IMR-90 (cell line): Measurements from ENCODE around the gene IFIT2. TPM values are rescaled to one million over a fixed set of nuclear protein-coding genes. Genes with fewer than 3 reads are reported as not detected.
A peak's percentile ranks its signal among the peaks of the same experiment; 100 is the strongest.

Source experiments
- ATAC-seq: fragments of 200-7000 bp; cut with Tn5 transposase; 2 replicates; pipeline ENCODE4 v1.9.1; 2020; ENCODE audit warnings: low read depth, mild to moderate bottlenecking, moderate library complexity
- BruUV-seq: library from RNA; stranded (reverse); fragments of 400-500 nt; replicated peaks from 2 replicates; lab custom pipeline; 2021; lab: Mats Ljungman, UMichigan
- CTCF ChIA-PET: fragments of 300-600 bp; formaldehyde crosslinking; extraction: SDS; loops from one replicate; lab custom pipeline; 2021; ENCODE audit warnings: antibody characterized with exemption; lab: Yijun Ruan, JAX
- POLR2A ChIA-PET: fragments of 300-600 bp; sonication (Branson Sonifier 250); formaldehyde crosslinking; loops from one replicate; lab custom pipeline; 2022; ENCODE audit warnings: antibody characterized with exemption; ENCODE audit not compliant: unreplicated experiment; lab: Charles Lee
- DNase-seq: peaks from one replicate; pipeline ENCODE4 v3.0.0; 2013
- H2AFZ ChIP-seq: replicated peaks from 2 replicates; pipeline ENCODE3; 2013; ENCODE audit warnings: low read length, mild to moderate bottlenecking; ENCODE audit not compliant: poor library complexity
- H2AK5ac ChIP-seq: 2 replicates; pipeline ENCODE4 v1.6.1; 2013; ENCODE audit warnings: low read depth, low read length, inconsistent platforms
- H2AK9ac ChIP-seq: replicated peaks from 2 replicates; pipeline ENCODE3; 2013; ENCODE audit warnings: mild to moderate bottlenecking, low read depth, low read length, moderate library complexity; ENCODE audit not compliant: poor library complexity
- H2BK120ac ChIP-seq: 2 replicates; pipeline ENCODE4 v1.6.1; 2013; ENCODE audit warnings: low read depth, low read length, inconsistent platforms
- H2BK15ac ChIP-seq: 3 replicates; pipeline ENCODE4 v1.6.1; 2013; ENCODE audit warnings: low read depth, low read length, inconsistent platforms
- H2BK20ac ChIP-seq: 2 replicates; pipeline ENCODE4 v1.6.1; 2013; ENCODE audit warnings: low read depth, mild to moderate bottlenecking, inconsistent platforms, low read length, moderate library complexity
- H2BK5ac ChIP-seq: 2 replicates; pipeline ENCODE4 v1.6.1; 2013; ENCODE audit warnings: mild to moderate bottlenecking, low read depth, low read length, inconsistent platforms; ENCODE audit not compliant: poor library complexity, severe bottlenecking
- H3K14ac ChIP-seq: replicated peaks from 2 replicates; pipeline ENCODE4 v1.6.1; 2013; ENCODE audit warnings: low read depth, low read length, inconsistent platforms
- H3K18ac ChIP-seq: 2 replicates; pipeline ENCODE4 v1.6.1; 2013; ENCODE audit warnings: low read depth, low read length, control low read depth
- H3K23ac ChIP-seq: 2 replicates; pipeline ENCODE4 v1.6.1; 2013; ENCODE audit warnings: low read depth, low read length, inconsistent platforms
- H3K27ac ChIP-seq: 2 replicates; pipeline ENCODE4 v1.5.1; 2013; ENCODE audit warnings: mild to moderate bottlenecking, control low read depth, low read length; ENCODE audit not compliant: insufficient read depth
- H3K27me3 ChIP-seq: 2 replicates; pipeline ENCODE4 v1.6.1; 2013; ENCODE audit warnings: low read length; ENCODE audit not compliant: control insufficient read depth, insufficient read depth
- H3K36me3 ChIP-seq: 2 replicates; pipeline ENCODE4 v1.6.1; 2013; ENCODE audit warnings: low read length, mixed read lengths; ENCODE audit not compliant: control insufficient read depth, insufficient read depth
- H3K4ac ChIP-seq: 2 replicates; pipeline ENCODE4 v1.6.1; 2013; ENCODE audit warnings: low read depth, low read length, inconsistent platforms
- H3K4me1 ChIP-seq: 2 replicates; pipeline ENCODE4 v1.6.1; 2013; ENCODE audit warnings: low read length, mixed read lengths; ENCODE audit not compliant: control insufficient read depth, insufficient read depth
- H3K4me2 ChIP-seq: 2 replicates; pipeline ENCODE4 v1.6.1; 2013; ENCODE audit warnings: low read depth, mild to moderate bottlenecking, control low read depth, low read length, moderate library complexity
- H3K4me3 ChIP-seq: 2 replicates; pipeline ENCODE4 v1.5.1; 2013; ENCODE audit warnings: low read depth, mild to moderate bottlenecking, control low read depth, low read length, moderate library complexity; ENCODE audit not compliant: insufficient read depth
- H3K56ac ChIP-seq: 2 replicates; pipeline ENCODE4 v1.6.1; 2013; ENCODE audit warnings: low read length, inconsistent platforms; ENCODE audit not compliant: insufficient read depth; ENCODE audit errors: extremely low read depth
- H3K79me1 ChIP-seq, 2 experiments: 2 replicates each; pipeline ENCODE4 v1.6.1; 2013; ENCODE audit warnings: low read length in 2 of 2, inconsistent platforms in 1 of 2, low read depth in 1 of 2
- H3K9ac ChIP-seq: 2 replicates; pipeline ENCODE4 v1.6.1; 2013; ENCODE audit warnings: low read depth, low read length, control low read depth
- H3K9me1 ChIP-seq: 2 replicates; pipeline ENCODE4 v1.6.1; 2013; ENCODE audit warnings: low read length, inconsistent platforms; ENCODE audit not compliant: insufficient read depth
- H3K9me3 ChIP-seq: 2 replicates; pipeline ENCODE4 v1.6.1; 2013; ENCODE audit warnings: low read length; ENCODE audit not compliant: control insufficient read depth, insufficient read depth
- H4K20me1 ChIP-seq: 2 replicates; pipeline ENCODE4 v1.6.1; 2013; ENCODE audit warnings: low read length, inconsistent platforms; ENCODE audit not compliant: insufficient read depth
- H4K5ac ChIP-seq: 2 replicates; pipeline ENCODE4 v1.6.1; 2013; ENCODE audit warnings: mild to moderate bottlenecking, low read depth, low read length, control low read depth
- H4K8ac ChIP-seq, 2 experiments: 2 replicates each; pipeline ENCODE4 v1.6.1; 2013; ENCODE audit warnings: low read depth in 2 of 2, low read length in 2 of 2, control low read depth in 1 of 2, inconsistent platforms in 1 of 2
- H4K91ac ChIP-seq: 2 replicates; pipeline ENCODE4 v1.6.1; 2013; ENCODE audit warnings: low read depth, low read length, inconsistent platforms; ENCODE audit not compliant: insufficient read depth
- BHLHE40 ChIP-seq: fragments of 150-350 bp; IDR thresholded peaks from 2 replicates; pipeline ENCODE4 v1.6.1; 2016; ENCODE audit warnings: mild to moderate bottlenecking, low read depth, low read length
- FOS ChIP-seq: fragments of 150-350 bp; IDR thresholded peaks from 2 replicates; pipeline ENCODE4 v1.6.1; 2016; ENCODE audit warnings: low read depth, low read length
- MAFK ChIP-seq: IDR thresholded peaks from 2 replicates; pipeline ENCODE4 v1.6.1; 2012; ENCODE audit warnings: low read depth, low read length, improper control_type of control experiment
- MAZ ChIP-seq: IDR thresholded peaks from 2 replicates; pipeline ENCODE4 v1.6.1; 2012; ENCODE audit warnings: low read depth, mild to moderate bottlenecking, low read length, improper control_type of control experiment, moderate library complexity, borderline replicate concordance
- POLR2A ChIP-seq: IDR thresholded peaks from 2 replicates; pipeline ENCODE4 v1.6.1; 2012; ENCODE audit warnings: mild to moderate bottlenecking, low read depth, low read length
- RFX5 ChIP-seq: IDR thresholded peaks from 2 replicates; pipeline ENCODE4 v1.8.0; 2012; ENCODE audit warnings: low read depth, mild to moderate bottlenecking, low read length, moderate library complexity
- WGBS, 2 experiments: methylation state at CpG; one replicate each; pipeline versions ENCODE4 v1.1.5 to v1.1.7; 2013; ENCODE audit warnings: missing lambda C conversion rate in 2 of 2; ENCODE audit not compliant: insufficient read length in 1 of 2; ENCODE audit errors: extremely low coverage in 2 of 2; 5-methylcytosine and 5-hydroxymethylcytosine counted together
- dilution Hi-C: fragments of 300-500 bp; cut with HindIII; formaldehyde crosslinking; loops from one replicate; pipeline ENCODE4 v1.14.3; 2018; ENCODE audit warnings: low sequenced_read_pairs; ENCODE audit not compliant: unreplicated experiment
- in situ Hi-C: fragments of 300-500 bp; cut with MboI; formaldehyde crosslinking; loops from 3 replicates; pipeline ENCODE4 v1.14.3; 2019; ENCODE audit warnings: low sequenced_read_pairs, inconsistent platforms, mixed read lengths
- intact Hi-C: fragments of 100-400 bp; cut with micrococcal nuclease; formaldehyde crosslinking; loops from 2 replicates; pipeline ENCODE4 v1.10.0; 2022
- polyA plus RNA-seq, 3 experiments: library from polyadenylated mRNA; depleted of rRNA; stranded (reverse); fragments of >200 nt; gene quantifications; 2 replicates each; pipeline ENCODE4 v1.2.3, GENCODE V29; 2012; ENCODE audit warnings: low replicate concordance in 1 of 3
- total RNA-seq: library from RNA; depleted of rRNA; stranded (reverse); fragments of >200 nt; gene quantifications from 2 replicates; pipeline ENCODE4 v1.2.3, GENCODE V29; 2012

The IFIT2 gene
- total and polyA plus RNA-seq, 2 of the 4 experiments (the other 2 are of a cell fraction) = 1.1 to 2.2 TPM

- intact Hi-C loops (no loop called here), in situ Hi-C loops (no loop called here), dilution Hi-C loops (no loop called here)
- Histone ChIP-seq H4K20me1 (no peaks in the 10 kb centered on the region), H2AK9ac (no peak overlapping the region), H2BK20ac (peak overlapping the region; percentile 73), H3K4ac (peak overlapping the region; percentile 72; the same call in 1 of the 2 replicates), H3K23ac (peak overlapping the region; percentile 68; the same call in 1 of the 2 replicates), H3K18ac (peak overlapping the region; percentile 83), H2BK120ac (peak overlapping the region; percentile 83; the same call in 1 of the 2 replicates), H3K14ac (peak overlapping the region; percentile 73), H3K4me3 (no peak overlapping the region), H2BK5ac (peak overlapping the region; percentile 56), H2AFZ (no peak overlapping the region), H3K9me1 (peaks cover 6% of the 10 kb centered on the region), H3K56ac (no peak overlapping the region), H3K36me3 (no peaks in the 10 kb centered on the region), H4K91ac (peak overlapping the region; percentile 72; the same call in 1 of the 2 replicates), H4K5ac (no peak overlapping the region; the same call in 1 of the 2 replicates), H2BK15ac (peak overlapping the region; percentile 90; the same call in 2 of the 3 replicates), H3K9ac (no peak overlapping the region), H3K27ac (no peak overlapping the region), H3K4me1 (peaks cover 23% of the 10 kb centered on the region), H3K9me3 (no peaks in the 10 kb centered on the region), H4K8ac (peak overlapping the region in 1 of 2 experiments; percentile 64; a peak in 2 of 4 replicates), H3K4me2 (no peak overlapping the region), H3K27me3 (no peaks in the 10 kb centered on the region), H2AK5ac (peak overlapping the region; percentile 63; the same call in 1 of the 2 replicates), H3K79me1 (no peaks in the 10 kb centered on the region)
- ChIA-PET CTCF (no interaction called here), POLR2A (no interaction called here)
- WGBS, 2 experiments = no CpG with 5 or more reads among the region's 1 CpG
- no peak for DNase-seq
- no peak for TF ChIP-seq MAFK
- no peak for TF ChIP-seq FOS
- TF ChIP-seq BHLHE40 = no peak
- no peak for TF ChIP-seq POLR2A
- TF ChIP-seq RFX5 = no peak
- no peak for TF ChIP-seq MAZ
- no peak for ATAC-seq
- no TSS peak for BruUV-seq
Observed at GRCh38 chr10:89279421-89279869, 22.4 kb upstream of the IFIT2 start.
